GM20431 (cell line): Measurements from ENCODE around the gene PARM1.
"Not testable (repeated sequence)": the region's sequence is repeated elsewhere in the genome, so short reads cannot be mapped to it uniquely, and the experiment has no call there.

Source experiments
- in situ Hi-C: fragments of 300-500 bp; cut with MseI, MboI; formaldehyde crosslinking; loops from one replicate; pipeline ENCODE4 v1.15.0; 2020; ENCODE audit warnings: low sequenced_read_pairs; ENCODE audit not compliant: unreplicated experiment

PARM1 gene

DNA sequence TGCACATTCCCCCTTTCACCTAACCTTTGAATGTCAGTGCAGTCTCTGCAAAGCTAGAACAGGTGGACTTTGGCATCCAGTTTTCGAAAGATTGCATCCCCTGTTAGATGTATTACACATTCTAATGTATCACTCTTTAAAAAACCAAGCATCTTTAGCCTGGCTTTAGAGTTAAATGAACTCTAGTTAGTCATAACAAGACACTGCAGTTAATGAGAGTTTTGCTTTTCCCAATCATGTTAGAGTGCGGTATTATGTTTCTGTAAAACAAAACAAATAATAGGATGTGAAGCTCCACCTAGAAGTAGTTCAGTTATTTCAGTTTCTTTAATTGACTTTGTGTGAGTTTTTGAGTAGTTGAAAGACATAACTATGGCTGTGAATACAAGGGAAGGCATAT, 42.2 kb downstream of the PARM1 start:
- in situ Hi-C loops, result no loop called here

DNA sequence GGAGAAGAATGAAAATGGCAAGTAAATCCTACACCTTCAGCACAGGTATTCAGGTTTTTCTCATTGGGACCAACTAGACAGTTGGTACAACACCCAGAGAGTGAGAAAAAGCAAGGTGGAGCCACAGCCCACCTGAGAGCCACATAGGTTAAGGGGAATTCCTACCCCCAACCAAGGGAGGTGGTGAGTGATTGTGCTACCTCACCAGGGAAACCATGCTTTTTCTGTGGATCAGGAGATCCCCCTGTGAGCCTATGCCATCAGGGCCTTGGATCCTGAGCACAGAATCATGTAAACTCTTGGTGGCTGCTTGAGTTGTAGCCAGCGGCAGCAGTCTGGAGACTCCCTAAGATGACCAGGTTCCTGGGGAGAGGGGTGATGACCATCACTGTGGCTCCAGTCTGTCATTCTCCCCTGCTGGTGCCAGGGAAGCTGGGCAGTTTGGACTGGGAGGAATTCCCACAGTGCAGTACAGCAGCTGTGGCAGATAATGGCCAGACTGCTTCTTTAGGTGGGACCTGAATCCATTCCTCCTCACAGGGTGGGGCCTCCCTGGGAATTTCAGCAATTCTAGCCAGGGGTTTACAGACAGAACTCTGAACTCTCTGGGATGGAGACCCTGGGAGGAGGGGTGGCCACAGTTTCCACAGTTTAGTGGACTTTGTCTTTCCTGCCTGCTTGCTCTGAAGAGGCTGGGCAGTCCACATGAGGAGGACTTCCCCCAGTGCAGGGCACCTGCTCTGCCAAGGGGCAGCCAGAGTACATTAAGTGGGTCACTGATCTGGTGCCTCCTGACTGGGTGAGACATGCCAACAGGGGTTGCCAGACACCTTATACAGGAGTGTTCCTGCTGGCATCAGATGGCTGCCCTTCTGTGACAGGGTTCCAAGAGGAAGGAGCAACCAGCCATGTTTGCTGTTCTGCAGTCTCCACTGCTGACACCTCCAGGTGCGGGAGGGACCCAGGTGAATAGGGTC, 43.2 kb downstream of the PARM1 start:
- in situ Hi-C loops, result no loop called here

DNA sequence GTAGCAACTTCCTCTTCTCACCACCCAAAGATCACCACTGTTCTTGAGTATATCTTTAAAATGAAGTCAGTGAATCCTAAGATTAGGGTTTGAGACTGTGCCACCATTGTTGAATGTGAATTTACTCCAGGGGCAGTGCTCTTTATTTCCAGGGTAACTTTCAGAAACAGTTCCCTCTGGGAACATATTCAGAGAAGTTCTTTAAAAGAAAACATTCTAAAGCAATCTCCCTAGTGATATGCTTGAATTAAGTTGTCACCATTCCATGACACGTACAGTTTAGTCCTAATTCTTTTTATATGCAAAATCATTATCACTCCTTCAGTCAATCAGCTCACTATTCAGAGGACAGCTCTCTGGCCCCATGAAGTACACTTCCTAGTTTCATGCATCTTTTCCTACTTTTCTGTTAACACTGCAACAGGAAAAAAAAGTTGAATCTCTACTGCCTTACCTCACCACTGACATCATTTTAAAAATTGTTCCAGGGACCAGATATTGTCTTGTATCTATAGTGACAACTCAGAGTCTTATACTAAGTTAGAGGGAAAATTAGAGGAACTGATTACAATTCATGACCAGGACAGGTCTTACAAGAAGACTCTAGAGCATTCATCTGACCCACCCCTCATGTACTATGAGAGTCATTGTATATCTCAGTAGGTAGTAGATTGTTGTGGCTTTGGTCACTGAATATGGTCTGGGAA, 49.8 kb downstream of the PARM1 start:
- in situ Hi-C loops, result no loop called here

DNA sequence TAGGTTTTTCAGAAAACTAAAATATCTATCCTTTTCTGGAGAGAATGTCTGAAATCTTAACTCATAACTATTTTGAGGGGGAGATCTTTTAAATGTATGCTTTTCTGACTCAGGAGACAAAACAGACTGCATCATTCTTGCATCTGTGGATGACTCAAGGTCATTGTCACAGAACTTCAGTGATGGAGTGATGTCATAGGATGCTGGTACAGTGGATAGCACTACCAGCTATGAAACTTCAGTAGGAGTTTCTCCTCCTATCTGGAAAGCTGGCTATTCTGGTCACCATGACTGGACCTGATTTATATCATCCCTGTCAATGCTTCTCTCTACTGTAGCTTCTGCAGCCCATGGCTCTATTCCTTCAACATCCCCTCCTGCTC, 50.3 kb downstream of the PARM1 start:
- in situ Hi-C loops, result no loop called here

GRCh38 chr4:74990276-74990875, 57.5 kb downstream of the PARM1 start:
- in situ Hi-C loops, result no loop called here

GRCh38 chr4:74994436-74994835, 61.5 kb downstream of the PARM1 start:
- in situ Hi-C loops, result not testable (repeated sequence)

DNA sequence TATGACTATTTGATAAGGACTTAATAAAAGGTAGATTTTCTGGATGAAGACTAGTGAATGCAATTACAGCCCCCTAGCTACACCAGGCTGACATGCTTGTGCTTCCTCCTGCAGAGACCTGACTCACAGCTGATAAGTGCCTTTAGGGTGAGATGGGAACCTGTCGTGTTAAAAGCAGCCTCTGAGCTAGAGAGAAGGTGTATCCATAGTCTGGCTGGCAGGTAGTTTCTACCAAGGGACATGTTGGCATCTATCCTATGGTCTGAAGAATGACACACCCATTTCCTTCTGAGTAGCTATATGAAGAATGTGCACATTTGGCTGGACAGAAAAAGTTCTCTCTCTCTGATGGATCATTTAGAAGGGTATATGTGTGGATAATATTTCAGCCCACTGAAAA, 64.1 kb downstream of the PARM1 start:
- in situ Hi-C loops, result no loop called here

GRCh38 chr4:74997948-74998729, 65.2 kb downstream of the PARM1 start:
- in situ Hi-C loops, result no loop called here

GRCh38 chr4:74999714-75000309, 66.9 kb downstream of the PARM1 start:
- in situ Hi-C loops, result no loop called here

GRCh38 chr4:75001871-75002270, 69.0 kb downstream of the PARM1 start:
- in situ Hi-C loops, result no loop called here

DNA sequence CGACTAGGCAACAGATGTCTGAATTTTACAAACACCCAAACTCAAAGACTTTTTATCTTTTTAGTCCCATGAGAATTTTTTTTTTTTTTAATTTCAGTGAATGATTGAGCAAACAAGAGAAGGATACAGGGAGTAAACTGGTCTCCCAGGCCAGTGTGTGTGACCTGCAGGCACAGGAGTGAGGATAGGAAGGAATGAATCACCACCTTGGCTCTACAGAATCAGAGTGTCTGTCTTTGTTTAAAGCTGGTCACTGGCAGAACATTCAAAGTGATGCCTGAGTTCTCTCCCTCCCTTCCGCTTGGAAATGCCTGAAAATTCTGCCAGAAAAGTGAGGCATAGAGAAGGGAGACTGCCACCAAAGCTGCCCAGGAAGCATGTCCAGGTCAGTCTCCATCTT, 69.5 kb downstream of the PARM1 start:
- in situ Hi-C loops, result no loop called here

DNA sequence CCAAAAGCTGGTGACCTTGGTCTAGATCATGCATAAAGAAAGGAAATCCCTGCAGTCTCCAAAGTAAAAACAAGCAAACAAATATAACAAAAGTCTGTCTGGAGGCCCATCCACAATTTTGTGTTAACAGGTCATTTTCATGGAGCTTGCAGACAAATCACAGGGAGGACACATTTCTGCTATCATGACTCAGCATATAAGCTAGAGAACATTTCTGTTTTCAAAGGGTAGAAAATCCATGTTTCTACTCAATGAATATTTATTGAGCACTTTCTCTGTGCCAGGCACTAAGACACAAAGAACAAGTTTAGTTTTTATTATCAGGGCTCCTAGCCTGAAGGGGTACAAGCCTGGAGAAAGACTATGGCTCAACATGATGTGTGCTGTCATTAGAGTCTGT, 71.1 kb downstream of the PARM1 start:
- in situ Hi-C loops, result no loop called here

- in situ Hi-C loops, result no loop called here
Measured at GRCh38 chr4:75004755-75005668, 72.1 kb downstream of the PARM1 start.

GRCh38 chr4:75005727-75006126, 72.8 kb downstream of the PARM1 start:
- in situ Hi-C loops, result no loop called here

DNA sequence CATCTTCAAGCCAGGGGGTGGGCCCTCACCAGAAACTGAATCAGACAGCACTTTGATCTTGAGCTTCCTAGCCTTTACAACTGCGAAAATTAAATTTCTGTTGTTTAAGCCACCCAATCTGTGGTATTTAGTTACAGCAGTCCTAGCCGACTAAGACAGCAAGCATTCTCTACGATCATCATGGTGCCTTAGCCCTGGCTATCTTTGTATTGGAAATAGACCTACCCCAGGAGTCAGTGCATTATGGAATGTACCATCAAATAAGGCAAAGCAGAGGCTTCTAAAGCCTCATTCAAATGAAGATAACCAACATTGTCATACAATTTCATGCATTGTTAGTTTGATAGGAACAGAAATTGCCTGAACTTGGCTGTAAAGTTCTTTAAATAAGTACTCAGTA, 75.0 kb downstream of the PARM1 start:
- in situ Hi-C loops, result no loop called here

GRCh38 chr4:75009138-75009537, 76.2 kb downstream of the PARM1 start:
- in situ Hi-C loops, result no loop called here

DNA sequence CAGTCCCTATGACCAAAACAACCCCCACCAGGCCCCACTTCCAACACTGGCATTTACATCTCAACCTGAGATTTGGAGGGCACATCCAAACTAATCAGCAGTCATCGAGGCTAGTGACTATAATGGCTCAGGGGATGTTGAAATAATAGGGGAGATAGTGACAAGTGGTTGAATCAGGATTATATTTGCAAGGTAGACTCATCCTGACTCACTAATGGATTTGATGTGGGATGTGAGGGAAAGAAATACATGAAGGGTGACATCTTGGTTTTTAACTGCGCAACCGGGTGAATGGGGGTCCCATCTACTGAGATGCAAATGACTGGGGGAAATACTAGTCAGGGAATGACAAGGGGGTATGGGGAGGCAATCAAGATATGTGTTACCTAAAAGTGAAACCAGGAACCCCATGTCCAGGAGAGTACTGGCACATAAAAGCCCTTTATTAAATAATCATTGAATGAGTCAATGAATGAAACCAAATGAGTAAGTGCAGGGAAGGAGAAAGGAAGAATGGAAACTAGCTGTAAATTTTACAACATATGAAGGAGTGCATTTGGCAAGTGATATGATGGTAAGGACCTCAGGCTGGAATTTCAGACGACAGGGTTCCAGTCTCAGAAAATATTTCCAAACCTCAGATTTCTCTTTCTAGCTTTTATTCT, 78.3 kb downstream of the PARM1 start:
- in situ Hi-C loops, result no loop called here

DNA sequence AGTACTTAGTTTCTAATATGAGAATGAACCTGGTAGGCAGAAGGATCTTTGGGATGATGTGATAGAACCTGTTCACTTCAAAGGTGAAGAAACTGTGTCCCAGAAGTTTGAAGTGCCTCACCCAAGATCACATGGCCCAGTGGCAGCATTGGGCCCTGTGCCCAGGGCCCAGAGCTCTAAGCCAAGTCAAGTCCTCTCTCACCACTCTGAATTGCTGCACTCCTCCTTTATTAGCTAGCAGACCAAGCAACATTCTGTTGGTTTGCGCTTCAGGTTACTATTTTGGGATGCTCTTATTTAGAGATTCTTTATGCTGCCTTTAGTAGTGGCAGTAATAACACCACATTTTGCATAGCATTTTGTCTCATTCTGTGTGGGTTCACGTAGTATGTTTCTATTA, 82.7 kb downstream of the PARM1 start:
- in situ Hi-C loops, result no loop called here
